ENCODE measurements around the gene WNK1.
A peak's percentile ranks its signal among the peaks of the same experiment; 100 is the strongest.

Gene WNK1

DNA sequence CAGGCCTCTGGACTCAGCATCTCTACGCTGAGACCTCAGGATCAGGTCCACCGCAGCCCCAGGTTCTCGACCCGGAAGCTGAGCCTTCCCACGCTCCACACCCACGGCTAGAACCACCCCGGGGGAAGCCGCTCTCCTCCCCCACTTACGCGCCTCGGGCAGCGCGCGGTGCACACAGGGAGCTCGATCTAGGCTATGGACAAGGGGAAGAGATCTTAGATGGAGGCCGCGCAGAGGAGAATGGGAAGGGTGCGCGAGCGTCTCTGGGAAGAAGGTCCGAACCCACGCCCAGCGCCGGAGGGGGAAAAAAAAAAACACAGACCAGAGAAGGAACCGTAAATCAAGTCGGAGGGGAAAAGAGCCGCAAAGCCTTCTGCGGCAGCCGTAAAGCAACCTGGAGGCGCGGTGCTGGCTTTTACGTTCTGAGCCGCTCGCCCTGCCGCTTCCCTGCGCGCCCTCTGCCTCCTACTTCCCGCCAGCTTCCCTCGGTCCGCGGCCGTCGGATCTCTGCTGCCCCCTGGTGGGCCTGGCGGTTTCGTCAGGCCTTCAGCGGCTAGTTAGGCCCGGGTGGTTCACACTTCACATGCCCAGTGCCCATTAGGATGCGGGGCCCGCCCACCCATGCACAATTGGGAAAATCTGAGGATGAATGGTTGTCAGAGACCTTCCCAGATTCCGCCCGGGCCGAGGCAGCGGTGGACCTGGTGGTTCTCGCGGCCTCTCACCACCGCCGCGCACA lies 197.2 kb downstream of the WNK1 start, which contains the start of gene RAD52:
TSS of gene RAD52 (minus strand) at position 242 of the 739 bp plus-strand sequence. CDS start 16,636 bp downstream, outside the sequence.
- ATAC-seq (ENCODE audit: low read depth) (peak; percentile 80), DNase-seq (ENCODE audit: low spot score in 2 of 2) (peak; percentile 98)
- H3K4me3 Mint-ChIP-seq = peak within 1 kb of the TSS; percentile 96
- no peaks in the 10 kb centered on the region for H3K36me3 Mint-ChIP-seq
- H3K4me1 Mint-ChIP-seq = peaks cover 19% of the 10 kb centered on the region
- peak within 1 kb of the TSS; percentile 91 for H3K27ac Mint-ChIP-seq
- no peaks in the 10 kb centered on the region for H3K27me3 Mint-ChIP-seq
- H3K9me3 Mint-ChIP-seq = no peaks in the 10 kb centered on the region

DNA sequence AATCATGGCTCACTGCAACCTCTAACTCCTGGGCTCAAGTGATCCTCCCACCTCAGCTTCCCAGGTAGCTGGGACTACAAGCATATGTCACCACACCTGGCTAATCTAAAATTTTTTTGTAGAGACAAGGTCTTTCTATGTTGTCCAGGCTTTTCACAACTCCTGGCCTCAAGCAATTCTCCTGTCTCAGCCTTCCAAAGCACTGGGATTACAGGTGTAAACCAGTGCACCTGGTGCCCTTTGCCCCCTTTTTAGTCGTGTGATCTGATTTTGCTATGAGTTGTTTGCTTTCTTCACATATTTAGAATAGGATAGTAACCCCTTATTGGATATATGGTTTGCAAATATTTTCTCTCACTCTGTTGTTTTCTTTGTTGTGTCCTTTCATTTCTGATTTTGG lies 198.8 kb downstream of the WNK1 start:
- H3K4me3 Mint-ChIP-seq = peak overlapping the region; percentile 19

DNA sequence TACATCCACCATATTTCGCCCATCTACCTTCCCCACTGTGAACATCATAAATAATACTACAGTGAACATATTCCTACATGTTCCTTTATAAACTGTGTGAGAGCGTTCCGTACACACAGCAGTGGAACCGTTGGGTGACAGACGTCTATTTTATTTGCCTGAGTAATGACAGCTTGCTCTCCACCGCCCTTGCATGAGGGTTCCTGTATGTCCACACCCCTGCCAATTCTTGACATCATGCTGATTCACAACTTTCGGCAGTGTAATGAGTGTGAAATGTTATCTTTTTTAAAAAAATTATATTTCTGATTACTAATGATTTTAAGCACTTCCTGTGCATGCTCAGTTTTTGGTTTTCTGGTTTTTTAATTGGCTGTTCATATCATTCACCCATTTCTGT lies 201.4 kb downstream of the WNK1 start:
- Mint-ChIP-seq H3K9me3 (no peaks in the 10 kb centered on the region), H3K27me3 (no peaks in the 10 kb centered on the region), H3K4me3 (no peak overlapping the region), H3K36me3 (no peaks in the 10 kb centered on the region), H3K27ac (no peak overlapping the region), H3K4me1 (peaks cover 4% of the 10 kb centered on the region)
- no peak for DNase-seq (ENCODE audit: low spot score in 2 of 2)
- no peak for ATAC-seq (ENCODE audit: low read depth)

More for the DNA sequence above, 198.8 kb downstream of the WNK1 start:
- peaks cover 15% of the 10 kb centered on the region for H3K4me1 Mint-ChIP-seq
- no peak overlapping the region for H3K27ac Mint-ChIP-seq
- no peaks in the 10 kb centered on the region for H3K36me3 Mint-ChIP-seq
- no peak for DNase-seq (ENCODE audit: low spot score in 2 of 2)
- no peaks in the 10 kb centered on the region for H3K27me3 Mint-ChIP-seq
- H3K9me3 Mint-ChIP-seq = no peaks in the 10 kb centered on the region
- no peak for ATAC-seq (ENCODE audit: low read depth)

DNA sequence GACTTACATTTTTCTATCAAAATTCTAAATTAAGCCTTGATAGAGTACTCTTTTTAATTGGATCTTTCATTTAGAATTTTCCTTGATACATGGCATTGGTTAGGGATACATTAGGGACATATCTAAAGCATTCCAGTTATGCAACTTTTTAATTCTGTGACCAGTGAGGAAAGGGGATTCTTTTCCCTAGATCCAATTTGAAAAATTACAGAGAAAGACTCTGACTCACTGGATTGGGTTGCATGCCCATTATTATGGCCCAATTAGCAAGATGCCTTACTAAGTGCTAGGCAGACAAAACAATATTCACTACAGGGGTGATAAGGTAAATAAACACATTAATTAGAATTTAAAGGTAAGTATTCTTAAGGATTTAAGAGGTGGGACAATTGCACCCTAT lies 202.4 kb downstream of the WNK1 start:
- no peaks in the 10 kb centered on the region for H3K4me1 Mint-ChIP-seq
- H3K9me3 Mint-ChIP-seq = no peaks in the 10 kb centered on the region
- H3K27me3 Mint-ChIP-seq = no peaks in the 10 kb centered on the region
- no peak for ATAC-seq (ENCODE audit: low read depth)
- H3K36me3 Mint-ChIP-seq = no peaks in the 10 kb centered on the region
- no peak for DNase-seq (ENCODE audit: low spot score in 2 of 2)
- H3K27ac Mint-ChIP-seq = no peak overlapping the region
- H3K4me3 Mint-ChIP-seq = no peak overlapping the region

DNA sequence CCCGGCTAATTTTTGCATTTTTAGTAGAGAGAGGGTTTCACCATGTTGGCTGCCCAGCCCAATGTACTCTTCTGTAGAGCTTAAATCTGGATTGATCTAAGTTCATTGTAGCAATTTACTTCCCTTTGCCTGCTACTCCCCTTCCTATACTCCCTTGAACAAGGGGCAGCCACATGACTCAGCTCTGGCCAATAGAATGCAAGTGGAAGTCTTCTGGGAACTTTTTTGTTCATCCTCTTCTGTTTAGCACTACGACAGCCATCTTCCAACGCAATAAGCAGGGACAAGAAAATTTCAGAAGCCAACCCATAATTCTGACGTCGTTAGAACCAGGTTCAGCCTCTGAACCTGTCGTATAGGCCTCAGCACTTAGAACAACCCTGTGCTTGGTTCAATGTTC lies 203.6 kb downstream of the WNK1 start:
- ATAC-seq (ENCODE audit: low read depth) (no peak), DNase-seq (ENCODE audit: low spot score in 2 of 2) (no peak)
- Mint-ChIP-seq H3K36me3 (no peaks in the 10 kb centered on the region), H3K4me1 (no peaks in the 10 kb centered on the region), H3K9me3 (no peaks in the 10 kb centered on the region), H3K27me3 (no peaks in the 10 kb centered on the region), H3K4me3 (no peak overlapping the region), H3K27ac (no peak overlapping the region)

GRCh38 chr12:958588-959123 lies 206.3 kb downstream of the WNK1 start:
- Mint-ChIP-seq H3K27ac (no peak overlapping the region), H3K9me3 (no peaks in the 10 kb centered on the region), H3K36me3 (no peaks in the 10 kb centered on the region), H3K4me3 (no peak overlapping the region), H3K4me1 (no peaks in the 10 kb centered on the region), H3K27me3 (no peaks in the 10 kb centered on the region)
- DNase-seq (ENCODE audit: low spot score in 2 of 2) (no peak), ATAC-seq (ENCODE audit: low read depth) (peak; percentile 76)
